Measurements from ENCODE around the gene CHRDL2.

Gene CHRDL2

DNA sequence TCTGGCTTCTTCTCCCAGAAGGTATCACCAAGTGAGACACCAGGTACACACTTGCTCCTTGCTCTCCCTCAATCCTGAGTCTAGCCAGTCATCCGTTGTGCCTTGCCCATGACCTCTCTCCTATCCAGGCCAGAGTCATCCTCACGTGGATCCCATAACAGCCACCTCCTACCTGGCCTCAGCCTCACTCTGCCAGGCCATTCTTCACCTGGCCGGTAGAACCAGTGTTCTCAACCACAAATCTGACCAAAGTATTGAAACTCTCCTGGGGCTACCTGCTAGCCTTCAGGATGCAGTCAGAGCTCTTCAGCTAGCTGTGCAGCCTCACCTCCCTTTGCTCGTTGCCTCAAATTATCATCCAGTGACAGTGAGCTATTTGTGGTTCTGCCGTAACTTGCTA, 37.7 kb downstream of the CHRDL2 start:
- TF ChIP-seq CTCF (IDR thresholded peaks at IDR 0.05; ENCODE audit: low read depth, low read length) = no peak
- no peak overlapping the region for H3K4me3 ChIP-seq (ENCODE audit: low read depth, low read length)

GRCh38 chr11:74691755-74692154, 39.5 kb downstream of the CHRDL2 start:
- H3K4me3 ChIP-seq (ENCODE audit: low read depth, low read length) = no peak overlapping the region
- no peak for TF ChIP-seq CTCF (IDR thresholded peaks at IDR 0.05; ENCODE audit: low read depth, low read length)

GRCh38 chr11:74689666-74690065, 41.6 kb downstream of the CHRDL2 start:
- no peak overlapping the region for H3K4me3 ChIP-seq (ENCODE audit: low read depth, low read length)
- TF ChIP-seq CTCF (IDR thresholded peaks at IDR 0.05; ENCODE audit: low read depth, low read length) = no peak

- no peak overlapping the region for H3K4me3 ChIP-seq (ENCODE audit: low read depth, low read length)
- TF ChIP-seq CTCF (IDR thresholded peaks at IDR 0.05; ENCODE audit: low read depth, low read length) = no peak
Observed at GRCh38 chr11:74687237-74688023, 43.8 kb downstream of the CHRDL2 start.

GRCh38 chr11:74686792-74687191, 44.4 kb downstream of the CHRDL2 start:
- H3K4me3 ChIP-seq (ENCODE audit: low read depth, low read length) = no peak overlapping the region
- TF ChIP-seq CTCF (IDR thresholded peaks at IDR 0.05; ENCODE audit: low read depth, low read length) = no peak

DNA sequence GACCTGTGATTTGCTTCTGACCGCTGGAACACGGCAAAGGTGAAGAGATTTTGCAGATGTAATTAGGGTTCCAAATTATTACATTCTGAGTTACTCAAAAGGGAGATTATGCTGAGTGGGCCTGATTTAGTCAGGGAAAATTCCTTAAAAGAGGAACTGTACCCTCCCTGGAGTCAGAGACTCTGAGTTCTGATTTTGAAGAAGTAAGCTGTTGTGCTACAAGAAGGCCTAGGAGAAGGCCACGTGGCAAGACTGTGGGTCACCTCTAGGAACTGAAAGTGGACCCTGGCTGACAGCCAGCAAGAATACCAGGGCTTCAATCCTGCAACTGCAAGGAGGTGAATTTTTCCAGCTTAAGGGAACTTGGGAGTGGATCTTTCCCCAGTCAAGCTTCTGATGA, 45.3 kb downstream of the CHRDL2 start:
- no peak for TF ChIP-seq CTCF (IDR thresholded peaks at IDR 0.05; ENCODE audit: low read depth, low read length)
- H3K4me3 ChIP-seq (ENCODE audit: low read depth, low read length) = no peak overlapping the region

- no peak for TF ChIP-seq CTCF (IDR thresholded peaks at IDR 0.05; ENCODE audit: low read depth, low read length)
- H3K4me3 ChIP-seq (ENCODE audit: low read depth, low read length) = no peak overlapping the region
Observed at GRCh38 chr11:74685338-74685737, 45.9 kb downstream of the CHRDL2 start.

Data from WI38 (cell line).